K562 (cell line): ENCODE results near the gene ADCY6. TPM values are rescaled to one million over a fixed set of nuclear protein-coding genes. Genes with fewer than 3 reads are reported as not detected.

Experiments
- ARNT ChIP-seq, 2 experiments: fragments of 450-650 bp; IDR thresholded peaks; 2 replicates each; pipeline ENCODE4 v1.6.1; 2016; ENCODE audit warnings: mild to moderate bottlenecking in 1 of 2
- CGGBP1 ChIP-seq: fragments of 250-450 bp; sonication (Bioruptor Pico); IDR thresholded peaks from 2 replicates; pipeline ENCODE4 v1.9.0; 2021; ENCODE audit warnings: mild to moderate bottlenecking
- COPS2 ChIP-seq: fragments of 450-650 bp; conservative IDR thresholded peaks from 2 replicates; pipeline ENCODE4 v1.6.1; 2016; ENCODE audit warnings: mild to moderate bottlenecking, moderate library complexity
- FOXA3 ChIP-seq, 2 experiments: fragments of 450-650 bp in 1 of 2; sonication (generic) in 1 of 2; formaldehyde crosslinking; IDR thresholded peaks in 1 of 2; conservative IDR thresholded peaks in 1 of 2; 2 replicates each; pipeline versions ENCODE4 v1.4.0 to v1.8.0; 2020 to 2022; ENCODE audit warnings: mild to moderate bottlenecking in 2 of 2, missing genetic modification reagents in 1 of 2
- KAT2B ChIP-seq: IDR thresholded peaks from one replicate; pipeline ENCODE4 v1.6.1; 2012; ENCODE audit warnings: low read depth, mild to moderate bottlenecking, control low read depth, inconsistent platforms, low read length, moderate library complexity
- KDM2B ChIP-seq: fragments of 250-450 bp; sonication (Bioruptor Pico); IDR thresholded peaks from 2 replicates; pipeline ENCODE4 v1.8.0; 2021; ENCODE audit warnings: mild to moderate bottlenecking, moderate library complexity
- MGA ChIP-seq: fragments of 450-650 bp; IDR thresholded peaks from 2 replicates; pipeline ENCODE4 v1.6.1; 2016; ENCODE audit warnings: mild to moderate bottlenecking, moderate library complexity
- RAD51 ChIP-seq: fragments of 450-650 bp; IDR thresholded peaks from 2 replicates; pipeline ENCODE4 v1.7.1; 2016; ENCODE audit warnings: low read depth, mild to moderate bottlenecking, borderline replicate concordance
- SMARCA5 ChIP-seq: fragments of 450-650 bp; IDR thresholded peaks from 2 replicates; pipeline ENCODE4 v1.6.1; 2016
- TBL1XR1 ChIP-seq, 2 experiments: IDR thresholded peaks; 2 replicates each; pipeline ENCODE4 v1.6.1; 2012; ENCODE audit warnings: improper control_type of control experiment in 2 of 2, low read length in 2 of 2, mild to moderate bottlenecking in 1 of 2
- TFAP4 ChIP-seq: sonication (generic); formaldehyde crosslinking; IDR thresholded peaks from 2 replicates; pipeline ENCODE4 v1.8.0; 2022; ENCODE audit warnings: missing genetic modification reagents, mild to moderate bottlenecking, moderate library complexity, borderline replicate concordance
- ZNF124 ChIP-seq: sonication (generic); formaldehyde crosslinking; IDR thresholded peaks from 2 replicates; pipeline ENCODE4 v1.8.1; 2022; ENCODE audit warnings: missing genetic modification reagents
- ZNF232 ChIP-seq: sonication (generic); formaldehyde crosslinking; IDR thresholded peaks from 2 replicates; pipeline ENCODE4 v1.8.0; 2022; ENCODE audit warnings: mild to moderate bottlenecking, missing genetic modification reagents
- ZNF311 ChIP-seq: fragments of 250-450 bp; sonication (Bioruptor Pico); IDR thresholded peaks from 2 replicates; pipeline ENCODE4 v1.4.0; 2020; ENCODE audit warnings: mild to moderate bottlenecking, moderate library complexity
- ZSCAN32 ChIP-seq: fragments of 450-650 bp; formaldehyde crosslinking; IDR thresholded peaks from 2 replicates; pipeline ENCODE4 v1.4.0; 2020; ENCODE audit warnings: mild to moderate bottlenecking, moderate library complexity
- polyA plus RNA-seq, 8 experiments: library from polyadenylated mRNA; depleted of rRNA in 4 of 8; stranded (reverse) in 5 of 8; unstranded in 3 of 8; fragments of >200 nt; fragmentation: Nextera tagmentation in 2 of 8; fragmentation: Illumina TruSeq in 1 of 8; extraction: Ambion mirVana in 2 of 8; extraction: Trizol in 1 of 8; gene quantifications; 2 replicates each; pipeline versions ENCODE4 v1.2.1 to v1.2.3, GENCODE V29; 2011 to 2014; ENCODE audit warnings: inconsistent platforms in 1 of 8, missing spikeins in 1 of 8
- total RNA-seq, 7 experiments: library from RNA; depleted of rRNA in 6 of 7; stranded (reverse); fragments of >200 nt in 6 of 7; fragmentation: Illumina TruSeq in 2 of 7; extraction: Trizol in 2 of 7; gene quantifications; 2 replicates each; pipeline versions ENCODE4 v1.2.1 to v1.2.3, GENCODE V29; 2011 to 2021; ENCODE audit warnings: low replicate concordance in 1 of 7
- TF ChIP-seq, protein P1 (sequence below): fragments of 450-650 bp; IDR thresholded peaks from 2 replicates; pipeline ENCODE4 v1.6.1; 2016; ENCODE audit warnings: antibody characterized with exemption

The ADCY6 gene
- total and polyA plus RNA-seq, 9 of the 15 experiments (the other 6 are each of a cell fraction or from before 2014, with no cell fraction given): 0.01 to 1.0 (median 0.53) TPM

DNA sequence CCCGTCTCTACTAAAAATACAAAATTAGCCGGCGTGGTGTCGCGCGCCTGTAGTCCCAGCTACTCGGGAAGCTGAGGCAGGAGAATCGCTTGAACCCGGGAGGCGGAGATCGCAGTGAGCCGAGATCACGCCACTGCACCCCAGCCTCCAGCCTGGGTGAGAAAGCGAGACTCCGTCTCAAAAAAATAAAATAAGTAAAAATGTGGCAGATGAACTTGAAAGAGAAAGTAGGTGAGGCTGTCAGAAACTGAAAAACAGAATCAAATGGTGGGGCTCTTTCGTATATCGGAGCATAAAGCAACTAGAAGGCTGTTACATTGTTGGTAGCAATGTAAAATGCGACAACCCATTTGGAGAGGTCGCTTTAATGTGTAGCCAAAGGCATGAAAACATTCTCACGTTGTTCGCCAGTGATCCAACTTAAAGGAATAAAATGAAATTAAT lies 71.6 kb downstream of the ADCY6 start (continued):
- TF ChIP-seq, protein P1, sequence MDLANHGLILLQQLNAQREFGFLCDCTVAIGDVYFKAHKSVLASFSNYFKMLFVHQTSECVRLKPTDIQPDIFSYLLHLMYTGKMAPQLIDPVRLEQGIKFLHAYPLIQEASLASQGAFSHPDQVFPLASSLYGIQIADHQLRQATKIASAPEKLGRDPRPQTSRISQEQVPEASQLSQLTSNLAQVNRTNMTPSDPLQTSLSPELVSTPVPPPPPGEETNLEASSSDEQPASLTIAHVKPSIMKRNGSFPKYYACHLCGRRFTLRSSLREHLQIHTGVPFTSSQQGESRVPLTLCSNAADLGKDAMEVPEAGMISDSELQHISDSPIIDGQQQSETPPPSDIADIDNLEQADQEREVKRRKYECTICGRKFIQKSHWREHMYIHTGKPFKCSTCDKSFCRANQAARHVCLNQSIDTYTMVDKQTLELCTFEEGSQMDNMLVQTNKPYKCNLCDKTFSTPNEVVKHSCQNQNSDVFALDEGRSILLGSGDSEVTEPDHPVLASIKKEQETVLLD: peak; percentile 8; the same call in 1 of the 2 replicates
- TF ChIP-seq TBL1XR1 (IDR thresholded peaks at IDR 0.05; ENCODE audit: low read length in 2 of 2) (no peak), CGGBP1 (CRISPR knock-in tag) (no peak), ZNF311 (CRISPR knock-in tag) (no peak), TFAP4 (CRISPR knock-in tag) (no peak), ZNF232 (CRISPR knock-in tag) (no peak), RAD51 (no peak), KAT2B (no peak), ARNT (IDR thresholded peaks at IDR 0.05) (no peak; a peak in 1 of 4 replicates), FOXA3 (CRISPR knock-in tag; conservative IDR thresholded peaks at IDR 0.05 in 1 of 2, IDR thresholded peaks at IDR 0.05 in 1 of 2) (no peak), ZNF124 (CRISPR knock-in tag) (no peak), SMARCA5 (peak; percentile 81; the same call in 1 of the 2 replicates), ZSCAN32 (no peak), KDM2B (no peak), COPS2 (no peak), MGA (peak; percentile 43; the same call in 1 of the 2 replicates)
